K562 (cell line): Measurements from ENCODE around the gene ARG1. TPM values are rescaled to one million over a fixed set of nuclear protein-coding genes. Genes with fewer than 3 reads are reported as not detected.

ENCODE experiments used
- ATAC-seq: fragments of 200-7000 bp; cut with Tn5 transposase; 3 replicates; pipeline ENCODE4 v1.9.1; 2020; ENCODE audit warnings: moderate library complexity
- BruUV-seq: library from RNA; stranded (reverse); fragments of 400-500 nt; replicated peaks from 2 replicates; lab custom pipeline; 2021; lab: Mats Ljungman, UMichigan
- CTCF ChIA-PET: fragments of 300-600 bp; formaldehyde crosslinking; extraction: SDS; loops from one replicate; lab custom pipeline; 2021; ENCODE audit warnings: low intra/inter-chr PET ratio; lab: Yijun Ruan, JAX
- POLR2A ChIA-PET: fragments of 300-600, 350-650 bp; sonication (Branson Sonifier 250); formaldehyde crosslinking; extraction: SDS; loops from one replicate; lab custom pipeline; 2021; ENCODE audit warnings: antibody characterized with exemption, inconsistent platforms; lab: Yijun Ruan, JAX
- DNase-seq, 4 experiments: peaks; one replicate each; pipeline versions ENCODE4 v3.0.0 to v3.0.0-alpha.2; 2011 to 2018; ENCODE audit warnings: low spot score in 3 of 4, mixed read lengths in 3 of 4; ENCODE audit errors: extremely low read depth in 1 of 4
- FAIRE-seq: peaks from 2 replicates; lab custom pipeline; 2011; peaks lifted over from hg19 to GRCh38; lab: Jason Lieb, UNC
- H2AFZ ChIP-seq: 2 replicates; pipeline ENCODE4 v1.6.0; 2011; ENCODE audit warnings: low read depth, low read length, control low read depth, inconsistent platforms
- H3K27ac ChIP-seq: fragments of 200-600 bp; 3 replicates; pipeline ENCODE4 v1.8.0; 2011; ENCODE audit warnings: low read depth, mild to moderate bottlenecking, control low read depth, inconsistent platforms, low read length, moderate library complexity, mixed read lengths; ENCODE audit errors: extremely low read depth
- H3K27me3 ChIP-seq, 2 experiments: fragments of 300-600 bp in 1 of 2; 2 replicates in 1 of 2; 3 replicates in 1 of 2; pipeline versions ENCODE4 v1.6.0 to v1.8.0; 2011; ENCODE audit warnings: inconsistent platforms in 2 of 2, low read length in 2 of 2, mild to moderate bottlenecking in 1 of 2, mixed read lengths in 1 of 2, moderate library complexity in 1 of 2; ENCODE audit not compliant: control insufficient read depth in 2 of 2, insufficient read depth in 2 of 2
- H3K36me3 ChIP-seq: fragments of 300-600 bp; 3 replicates; pipeline ENCODE4 v1.8.0; 2011; ENCODE audit warnings: mild to moderate bottlenecking, low read length, inconsistent platforms; ENCODE audit not compliant: control insufficient read depth, insufficient read depth
- H3K4me1 ChIP-seq, 2 experiments: fragments of 200-600 bp in 1 of 2; replicated peaks in 1 of 2; 2 replicates in 1 of 2; 3 replicates in 1 of 2; pipeline versions ENCODE4 v1.5.1 to v1.8.0; 2011; ENCODE audit warnings: inconsistent platforms in 2 of 2, low read length in 2 of 2, mild to moderate bottlenecking in 1 of 2, mixed read lengths in 1 of 2, moderate library complexity in 1 of 2; ENCODE audit not compliant: control insufficient read depth in 2 of 2, insufficient read depth in 2 of 2
- H3K4me2 ChIP-seq: 2 replicates; pipeline ENCODE4 v1.6.1; 2011; ENCODE audit warnings: low read length, control low read depth, inconsistent platforms, mixed read lengths; ENCODE audit not compliant: insufficient read depth
- H3K4me3 ChIP-seq: fragments of 200-600 bp; sonication (generic), shearing (Covaris generic); 2 replicates; pipeline ENCODE4 v1.5.1; 2016; ENCODE audit warnings: control low read depth, inconsistent platforms
- H3K79me2 ChIP-seq: fragments of 200-600 bp; 3 replicates; pipeline ENCODE4 v1.8.0; 2011; ENCODE audit warnings: low read length, inconsistent platforms; ENCODE audit not compliant: control insufficient read depth, insufficient read depth
- H3K9ac ChIP-seq, 2 experiments: 2 replicates each; pipeline versions ENCODE4 v1.6.0 to v1.6.1; 2011; ENCODE audit warnings: low read depth in 2 of 2, low read length in 2 of 2, control low read depth in 1 of 2, inconsistent platforms in 1 of 2, mild to moderate bottlenecking in 1 of 2, mixed read lengths in 1 of 2; ENCODE audit not compliant: insufficient read depth in 1 of 2
- H3K9me1 ChIP-seq: one replicate; pipeline ENCODE4 v1.6.0; 2011; ENCODE audit warnings: inconsistent platforms, mild to moderate bottlenecking, low read length, moderate library complexity; ENCODE audit not compliant: control insufficient read depth, insufficient read depth
- H3K9me3 ChIP-seq: replicated peaks from 2 replicates; pipeline ENCODE4 v1.5.1; 2011; ENCODE audit warnings: low read depth, low read length, inconsistent platforms; ENCODE audit not compliant: control insufficient read depth, insufficient read depth
- H4K20me1 ChIP-seq: replicated peaks from 2 replicates; pipeline ENCODE4 v1.6.1; 2011; ENCODE audit warnings: low read length, inconsistent platforms, mixed read lengths; ENCODE audit not compliant: control insufficient read depth, insufficient read depth
- BACH1 ChIP-seq: fragments of 200-800 bp; sonication (Bioruptor generic); IDR thresholded peaks from 2 replicates; pipeline ENCODE4 v1.6.1; 2016; ENCODE audit warnings: missing genetic modification characterization, missing compliant biosample characterization
- HOXB6 ChIP-seq: fragments of 250-450 bp; sonication (Bioruptor Pico); IDR thresholded peaks from 2 replicates; pipeline ENCODE4 v1.5.1; 2022; ENCODE audit warnings: mild to moderate bottlenecking, borderline replicate concordance
- MTA2 ChIP-seq: fragments of 450-650 bp; IDR thresholded peaks from 2 replicates; pipeline ENCODE4 v1.6.1; 2016; ENCODE audit warnings: low read depth
- MYNN ChIP-seq, 2 experiments: sonication (generic); formaldehyde crosslinking in 1 of 2; IDR thresholded peaks; 2 replicates each; pipeline versions ENCODE4 v1.5.0 to v1.6.1; 2016 to 2020; ENCODE audit warnings: antibody characterized with exemption in 1 of 2, missing genetic modification reagents in 1 of 2
- NCOA2 ChIP-seq, 2 experiments: fragments of 450-650 bp; IDR thresholded peaks; 2 replicates each; pipeline ENCODE4 v1.6.1; 2018; ENCODE audit warnings: mild to moderate bottlenecking in 2 of 2, moderate library complexity in 1 of 2; ENCODE audit not compliant: partially characterized antibody in 2 of 2
- NONO ChIP-seq, 2 experiments: fragments of 200-400 bp in 1 of 2; fragments of 450-650 bp in 1 of 2; formaldehyde crosslinking in 1 of 2; IDR thresholded peaks; 2 replicates each; pipeline ENCODE4 v1.6.1; 2017; ENCODE audit warnings: low read depth in 2 of 2, mild to moderate bottlenecking in 2 of 2, moderate library complexity in 2 of 2, low read length in 1 of 2
- TAF7 ChIP-seq: fragments of 450-650 bp; IDR thresholded peaks from 2 replicates; pipeline ENCODE4 v1.6.1; 2016; ENCODE audit warnings: missing genetic modification characterization, missing compliant biosample characterization
- TBL1XR1 ChIP-seq, 2 experiments: IDR thresholded peaks; 2 replicates each; pipeline ENCODE4 v1.6.1; 2012; ENCODE audit warnings: improper control_type of control experiment in 2 of 2, low read length in 2 of 2, mild to moderate bottlenecking in 1 of 2
- ZNF316 ChIP-seq: fragments of 450-650 bp; IDR thresholded peaks from 2 replicates; pipeline ENCODE4 v1.6.1; 2016
- WGBS: fragments of 100-300 bp; shearing (Covaris generic); methylation state at CpG from one replicate; pipeline ENCODE4 v1.1.6; 2016; ENCODE audit warnings: low coverage, mixed read lengths; ENCODE audit not compliant: insufficient coverage; ENCODE audit errors: missing lambda C conversion rate; 5-methylcytosine and 5-hydroxymethylcytosine counted together
- in situ Hi-C: fragments of 300-500 bp; cut with MboI; formaldehyde crosslinking; loops from 4 replicates; pipeline ENCODE4 v1.15.0; 2018; ENCODE audit warnings: inconsistent platforms, mixed read lengths
- intact Hi-C: fragments of 100-400 bp; cut with micrococcal nuclease; formaldehyde crosslinking; loops from 2 replicates; pipeline ENCODE4 v1.14.2; 2022
- polyA plus RNA-seq, 8 experiments: library from polyadenylated mRNA; depleted of rRNA in 4 of 8; stranded (reverse) in 5 of 8; unstranded in 3 of 8; fragments of >200 nt; fragmentation: Nextera tagmentation in 2 of 8; fragmentation: Illumina TruSeq in 1 of 8; extraction: Ambion mirVana in 2 of 8; extraction: Trizol in 1 of 8; gene quantifications; 2 replicates each; pipeline versions ENCODE4 v1.2.1 to v1.2.3, GENCODE V29; 2011 to 2014; ENCODE audit warnings: inconsistent platforms in 1 of 8, missing spikeins in 1 of 8
- total RNA-seq, 7 experiments: library from RNA; depleted of rRNA in 6 of 7; stranded (reverse); fragments of >200 nt in 6 of 7; fragmentation: Illumina TruSeq in 2 of 7; extraction: Trizol in 2 of 7; gene quantifications; 2 replicates each; pipeline versions ENCODE4 v1.2.1 to v1.2.3, GENCODE V29; 2011 to 2021; ENCODE audit warnings: low replicate concordance in 1 of 7
- TF ChIP-seq, protein P1 (sequence below): fragments of 450-650 bp; IDR thresholded peaks from 2 replicates; pipeline ENCODE4 v1.6.1; 2016; ENCODE audit warnings: low read depth, mild to moderate bottlenecking, moderate library complexity
- TF ChIP-seq, protein P2 (sequence below), 2 experiments: IDR thresholded peaks; 2 replicates each; pipeline ENCODE4 v1.6.1; 2012; ENCODE audit warnings: improper control_type of control experiment in 2 of 2, low read depth in 2 of 2, low read length in 2 of 2, borderline replicate concordance in 1 of 2
- TF ChIP-seq, protein P3 (sequence below), 2 experiments: fragments of 450-650 bp in 1 of 2; sonication (generic) in 1 of 2; formaldehyde crosslinking in 1 of 2; IDR thresholded peaks in 1 of 2; conservative IDR thresholded peaks in 1 of 2; 2 replicates each; pipeline versions ENCODE4 v1.6.1 to v1.8.1; 2016 to 2023; ENCODE audit warnings: mild to moderate bottlenecking in 2 of 2, moderate library complexity in 2 of 2, inconsistent platforms in 1 of 2, missing genetic modification reagents in 1 of 2
- TF ChIP-seq, protein P4 (sequence below): IDR thresholded peaks from 2 replicates; pipeline ENCODE4 v1.6.1; 2016; ENCODE audit warnings: missing genetic modification characterization, missing compliant biosample characterization

Gene ARG1
- total and polyA plus RNA-seq, 9 of the 15 experiments (the other 6 are each of a cell fraction or from before 2014, with no cell fraction given), result 0.03 to 0.20 (median 0.08) TPM; not detected in 3

DNA sequence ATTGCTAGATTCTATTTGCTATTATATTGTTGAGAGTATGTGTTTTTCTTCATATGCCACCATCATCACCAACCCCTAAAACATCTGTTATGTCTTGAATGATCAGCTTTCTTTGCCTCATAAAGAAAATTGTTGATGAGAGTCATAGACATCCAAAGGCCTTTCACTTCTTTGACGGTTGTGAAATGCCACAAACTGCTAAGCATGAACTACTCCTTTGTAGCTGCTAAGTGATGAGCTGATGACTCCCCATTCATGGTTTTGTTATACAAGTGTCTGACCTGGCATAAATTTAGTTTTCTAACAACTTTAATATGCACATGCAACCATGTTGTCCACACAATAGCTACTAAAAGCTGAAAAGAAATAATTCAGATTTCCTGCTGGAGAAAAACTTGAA is 55.7 kb downstream of the ARG1 start (continued):
- TF ChIP-seq, protein P1, sequence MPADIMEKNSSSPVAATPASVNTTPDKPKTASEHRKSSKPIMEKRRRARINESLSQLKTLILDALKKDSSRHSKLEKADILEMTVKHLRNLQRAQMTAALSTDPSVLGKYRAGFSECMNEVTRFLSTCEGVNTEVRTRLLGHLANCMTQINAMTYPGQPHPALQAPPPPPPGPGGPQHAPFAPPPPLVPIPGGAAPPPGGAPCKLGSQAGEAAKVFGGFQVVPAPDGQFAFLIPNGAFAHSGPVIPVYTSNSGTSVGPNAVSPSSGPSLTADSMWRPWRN, result no peak

DNA sequence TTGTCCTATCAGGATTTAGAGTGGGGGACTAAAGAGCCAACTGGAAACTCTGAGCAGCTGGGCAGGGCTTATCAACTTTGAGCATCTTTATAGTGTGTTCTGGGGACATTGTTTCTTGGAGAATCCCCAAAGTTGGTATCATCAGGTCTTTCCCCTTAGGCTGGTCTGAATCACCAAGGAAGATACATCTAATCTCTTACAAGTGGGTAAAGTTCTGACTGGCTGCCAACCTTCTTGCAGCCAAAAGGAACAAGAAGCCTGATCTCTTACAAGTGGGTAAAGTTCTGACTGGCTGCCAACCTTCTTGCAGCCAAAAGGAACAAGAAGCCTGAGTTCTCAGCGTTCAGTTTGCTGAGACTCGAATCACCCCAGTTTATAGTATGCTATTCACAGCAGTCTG is 56.6 kb downstream of the ARG1 start:
- no peak for ATAC-seq
- intact Hi-C loops (no loop called here), in situ Hi-C loops (loop anchor here (25.0 kb wide), 1 partner anchor 1183 kb away; the partner anchor contains the start of gene RPS12)
- Histone ChIP-seq H3K79me2 (peaks cover 27% of the 10 kb centered on the region), H3K9me1 (no peaks in the 10 kb centered on the region), H3K27me3 (no peaks in the 10 kb centered on the region), H3K9ac (no peak overlapping the region), H3K4me3 (no peak overlapping the region), H3K4me1 (peaks cover 0 to 13% of the 10 kb centered on the region in 2 experiments; a peak in 3 of 5 replicates), H2AFZ (peak overlapping the region; percentile 98; the same call in 1 of the 2 replicates), H3K36me3 (peaks cover 19% of the 10 kb centered on the region), H3K4me2 (no peak overlapping the region), H3K27ac (no peak overlapping the region), H3K9me3 (no peaks in the 10 kb centered on the region), H4K20me1 (no peaks in the 10 kb centered on the region)
- FAIRE-seq, result no peak
- no TSS peak for BruUV-seq
- 57% methylated on average over 2 of the region's 2 CpGs for WGBS
- CTCF ChIA-PET, result no interaction called here
- DNase-seq, result peak in 2 of 4 experiments; percentile 16 to 26
- POLR2A ChIA-PET, result interaction anchor here (0.9 to 1.8 kb wide), 3 partner anchors 9 to 24 kb away, joined by 3 to 4 read pairs (median 4); no protein-coding TSS in a partner anchor
- TF ChIP-seq BACH1 (no peak), TBL1XR1 (IDR thresholded peaks at IDR 0.05; ENCODE audit: low read length in 2 of 2) (no peak), ZNF316 (no peak), MTA2 (no peak), TAF7 (tag) (no peak), MYNN (IDR thresholded peaks at IDR 0.05) (no peak), MYNN (CRISPR knock-in tag; IDR thresholded peaks at IDR 0.05) (no peak), HOXB6 (CRISPR knock-in tag) (no peak), NONO (IDR thresholded peaks at IDR 0.05; ENCODE audit: low read depth in 2 of 2, low read length in 1 of 2) (no peak), NCOA2 (IDR thresholded peaks at IDR 0.05; ENCODE audit: partially characterized antibody in 2 of 2) (no peak)
- TF ChIP-seq, protein P2, sequence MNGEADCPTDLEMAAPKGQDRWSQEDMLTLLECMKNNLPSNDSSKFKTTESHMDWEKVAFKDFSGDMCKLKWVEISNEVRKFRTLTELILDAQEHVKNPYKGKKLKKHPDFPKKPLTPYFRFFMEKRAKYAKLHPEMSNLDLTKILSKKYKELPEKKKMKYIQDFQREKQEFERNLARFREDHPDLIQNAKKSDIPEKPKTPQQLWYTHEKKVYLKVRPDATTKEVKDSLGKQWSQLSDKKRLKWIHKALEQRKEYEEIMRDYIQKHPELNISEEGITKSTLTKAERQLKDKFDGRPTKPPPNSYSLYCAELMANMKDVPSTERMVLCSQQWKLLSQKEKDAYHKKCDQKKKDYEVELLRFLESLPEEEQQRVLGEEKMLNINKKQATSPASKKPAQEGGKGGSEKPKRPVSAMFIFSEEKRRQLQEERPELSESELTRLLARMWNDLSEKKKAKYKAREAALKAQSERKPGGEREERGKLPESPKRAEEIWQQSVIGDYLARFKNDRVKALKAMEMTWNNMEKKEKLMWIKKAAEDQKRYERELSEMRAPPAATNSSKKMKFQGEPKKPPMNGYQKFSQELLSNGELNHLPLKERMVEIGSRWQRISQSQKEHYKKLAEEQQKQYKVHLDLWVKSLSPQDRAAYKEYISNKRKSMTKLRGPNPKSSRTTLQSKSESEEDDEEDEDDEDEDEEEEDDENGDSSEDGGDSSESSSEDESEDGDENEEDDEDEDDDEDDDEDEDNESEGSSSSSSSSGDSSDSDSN (IDR thresholded peaks at IDR 0.05; ENCODE audit: borderline replicate concordance in 1 of 2, low read depth in 2 of 2, low read length in 2 of 2), result no peak
- TF ChIP-seq, protein P3, sequence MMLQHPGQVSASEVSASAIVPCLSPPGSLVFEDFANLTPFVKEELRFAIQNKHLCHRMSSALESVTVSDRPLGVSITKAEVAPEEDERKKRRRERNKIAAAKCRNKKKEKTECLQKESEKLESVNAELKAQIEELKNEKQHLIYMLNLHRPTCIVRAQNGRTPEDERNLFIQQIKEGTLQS (IDR thresholded peaks at IDR 0.05), result no peak
- TF ChIP-seq, protein P3 (CRISPR knock-in tag; conservative IDR thresholded peaks at IDR 0.05), result no peak
- TF ChIP-seq, protein P4, sequence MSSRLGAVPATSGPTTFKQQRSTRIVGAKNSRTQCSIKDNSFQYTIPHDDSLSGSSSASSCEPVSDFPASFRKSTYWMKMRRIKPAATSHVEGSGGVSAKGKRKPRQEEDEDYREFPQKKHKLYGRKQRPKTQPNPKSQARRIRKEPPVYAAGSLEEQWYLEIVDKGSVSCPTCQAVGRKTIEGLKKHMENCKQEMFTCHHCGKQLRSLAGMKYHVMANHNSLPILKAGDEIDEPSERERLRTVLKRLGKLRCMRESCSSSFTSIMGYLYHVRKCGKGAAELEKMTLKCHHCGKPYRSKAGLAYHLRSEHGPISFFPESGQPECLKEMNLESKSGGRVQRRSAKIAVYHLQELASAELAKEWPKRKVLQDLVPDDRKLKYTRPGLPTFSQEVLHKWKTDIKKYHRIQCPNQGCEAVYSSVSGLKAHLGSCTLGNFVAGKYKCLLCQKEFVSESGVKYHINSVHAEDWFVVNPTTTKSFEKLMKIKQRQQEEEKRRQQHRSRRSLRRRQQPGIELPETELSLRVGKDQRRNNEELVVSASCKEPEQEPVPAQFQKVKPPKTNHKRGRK, result no peak
